SHP77 (cell line): ENCODE measurements around the gene IL17REL.
A peak's percentile ranks its signal among the peaks of the same experiment; 100 is the strongest.
"Not testable (repeated sequence)": the region's sequence is repeated elsewhere in the genome, so short reads cannot be mapped to it uniquely, and the experiment has no call there.

ENCODE experiments used
- DNase-seq, 2 experiments: peaks; one replicate each; lab custom pipeline; 2025; lab: John Stamatoyannopoulos, UW

IL17REL gene

GRCh38 chr22:49986325-49986724 is 26.2 kb downstream of the IL17REL start:
- no peak for DNase-seq

- DNase-seq, result no peak
These were observed 29.2 kb downstream of the IL17REL start for GRCh38 chr22:49983148-49984042.

- not testable (repeated sequence) for DNase-seq
These were observed 30.8 kb downstream of the IL17REL start for GRCh38 chr22:49981799-49982198.

GRCh38 chr22:49979587-49980264 is 32.8 kb downstream of the IL17REL start:
- peak in 1 of 2 experiments; percentile 25 for DNase-seq

- no peak for DNase-seq
These were observed 35.0 kb downstream of the IL17REL start for GRCh38 chr22:49977578-49977977.

- DNase-seq, result no peak
These were observed 36.0 kb downstream of the IL17REL start for GRCh38 chr22:49976439-49977175.

- no peak for DNase-seq
These were observed 36.8 kb downstream of the IL17REL start for GRCh38 chr22:49975543-49976389.

- DNase-seq, result no peak
These were observed 39.3 kb downstream of the IL17REL start for GRCh38 chr22:49973018-49973961.

GRCh38 chr22:49972163-49973017 is 40.2 kb downstream of the IL17REL start:
- no peak for DNase-seq

GRCh38 chr22:49971232-49972162 is 41.1 kb downstream of the IL17REL start:
- no peak for DNase-seq

- DNase-seq, result peak; percentile 83 to 95
These were observed 41.9 kb downstream of the IL17REL start for GRCh38 chr22:49970528-49971231.

GRCh38 chr22:49969751-49970527 is 42.6 kb downstream of the IL17REL start:
- DNase-seq, result no peak

- DNase-seq, result no peak
These were observed 43.5 kb downstream of the IL17REL start for GRCh38 chr22:49968831-49969661.

- no peak for DNase-seq
These were observed 44.2 kb downstream of the IL17REL start for GRCh38 chr22:49968313-49968830.

- DNase-seq, result no peak
These were observed 44.8 kb downstream of the IL17REL start for GRCh38 chr22:49967706-49968208.
